Heart right ventricle (tissue), 16 donors: Measurements from ENCODE around the gene PPFIBP1. TPM values are rescaled to one million over a fixed set of nuclear protein-coding genes. Genes with fewer than 3 reads are reported as not detected.

Experiments used
- ATAC-seq, 8 donors: fragments of 200-7000 bp; cut with Tn5 transposase; one replicate each; pipeline ENCODE4 v1.9.1; 2020; ENCODE audit warnings: mild to moderate bottlenecking in 8 of 8, moderate library complexity in 8 of 8, moderate number of reproducible peaks in 1 of 8
- DNase-seq, 2 donors: peaks; one replicate each; pipeline ENCODE4 v3.0.0-alpha.2; 2020
- H3K27ac ChIP-seq, 10 donors: fragments of 200-600 bp; sonication (generic) in 2 of 10; one replicate each; pipeline versions ENCODE4 v1.5.0 to v1.8.0; 2020 to 2022; ENCODE audit warnings: mild to moderate bottlenecking in 3 of 10
- H3K27me3 ChIP-seq, 7 donors: fragments of 200-600 bp; one replicate each; pipeline ENCODE4 v1.8.0; 2021 to 2022; ENCODE audit warnings: mild to moderate bottlenecking in 2 of 7
- H3K36me3 ChIP-seq, 9 donors: fragments of 200-600 bp; sonication (generic) in 1 of 9; one replicate each; pipeline versions ENCODE4 v1.5.0 to v1.8.0; 2020 to 2022; ENCODE audit warnings: mild to moderate bottlenecking in 2 of 9
- H3K4me1 ChIP-seq, 9 donors: fragments of 200-600 bp; sonication (generic) in 1 of 9; one replicate each; pipeline versions ENCODE4 v1.5.0 to v1.8.0; 2020 to 2022; ENCODE audit warnings: mild to moderate bottlenecking in 4 of 9
- H3K4me3 ChIP-seq, 10 donors: fragments of 200-600 bp; sonication (generic) in 2 of 10; one replicate each; pipeline versions ENCODE4 v1.5.0 to v1.8.0; 2020 to 2022; ENCODE audit warnings: mild to moderate bottlenecking in 7 of 10, moderate library complexity in 2 of 10
- H3K9me3 ChIP-seq, 11 donors: fragments of 200-600 bp in 10 of 11; sonication (generic) in 2 of 11; one replicate each; pipeline versions ENCODE4 v1.5.0 to v1.8.0; 2013 to 2022; ENCODE audit warnings: mild to moderate bottlenecking in 2 of 11, control low read depth in 1 of 11, moderate library complexity in 1 of 11
- WGBS, 2 donors: extraction: QIAGEN DNeasy Blood & Tissue Kit; methylation state at CpG; one replicate each; pipeline ENCODE4 v1.1.7; 2013; ENCODE audit warnings: inconsistent platforms in 1 of 2; 5-methylcytosine and 5-hydroxymethylcytosine counted together
- intact Hi-C, 10 donors: fragments of 100-400 bp; cut with DNase I; formaldehyde crosslinking; loops; one replicate each; pipeline versions ENCODE4 v1.11.1 to v1.14.2; 2022
- polyA plus RNA-seq, 2 donors: library from polyadenylated mRNA; stranded (reverse); fragments of 200-250 nt; gene quantifications; one replicate each; pipeline ENCODE4 v1.2.3, GENCODE V29; 2013
- total RNA-seq, 10 donors: library from RNA; stranded (reverse); fragmentation: NEBNext Ultra II Directional in 3 of 10; extraction: Animal tissue kit (Norgen Biotek cat#: 25700) in 3 of 10; gene quantifications; one replicate each; pipeline versions ENCODE4 v1.2.1 to v1.2.4, GENCODE V29; 2021 to 2023
- TF ChIP-seq, protein P1 (sequence below), 9 donors: fragments of 200-600 bp; sonication (generic) in 2 of 9; IDR thresholded peaks; one replicate each; pipeline versions ENCODE4 v1.5.0 to v1.8.0; 2021 to 2022; ENCODE audit warnings: antibody characterized with exemption in 9 of 9, mild to moderate bottlenecking in 5 of 9, moderate library complexity in 1 of 9
- donor health status: Arrhythmogenic right ventricular cardiomyopathy.
- donor health status: ischemic (EF 13 %, LVEDD 7.1; RV severe dilation, severe dysfunction).
- donor health status: healthy with polysubstance abuse.
- donor health status: DM: no; HTN: yes; CAD: no.
- donor health status: DM: no; HTN: no; CAD: no.
- donor health status: ischemic (EF 25% LVEDD 6.9; RV normal size, moderate dysfunction).
- donor health status: ischemic (EF 25% LVEDD 5.7; RV mildly dilated, moderate dysfunction).
- donor health status: healthy.
- donor health status: DM: yes; HTN: yes; CAD: no.
- donor health status: Ischemic cardiomyopathy.
- donor health status: ischemic (EF 35%, LVEDD 5.7; RV mildly dilated, moderate dysfunction).
- donor health status: nonischemic (EF 11% LVEDD 7.7; RV severe dilation, severe dysfunction).
- donor health status: DM: yes; HTN: yes; CAD: no.
- donor health status: PGD.
- donor health status: ischemic (EF 29% LVEDD 5.4; RV normal size, mild dysfunction).
- donor health status: nonischemic (EF 23%, LVEDD 6.1; RV moderate dilation, normal function).

The PPFIBP1 gene
- total and polyA plus RNA-seq, 12 donors = 22.9 to 450 (median 314) TPM

DNA sequence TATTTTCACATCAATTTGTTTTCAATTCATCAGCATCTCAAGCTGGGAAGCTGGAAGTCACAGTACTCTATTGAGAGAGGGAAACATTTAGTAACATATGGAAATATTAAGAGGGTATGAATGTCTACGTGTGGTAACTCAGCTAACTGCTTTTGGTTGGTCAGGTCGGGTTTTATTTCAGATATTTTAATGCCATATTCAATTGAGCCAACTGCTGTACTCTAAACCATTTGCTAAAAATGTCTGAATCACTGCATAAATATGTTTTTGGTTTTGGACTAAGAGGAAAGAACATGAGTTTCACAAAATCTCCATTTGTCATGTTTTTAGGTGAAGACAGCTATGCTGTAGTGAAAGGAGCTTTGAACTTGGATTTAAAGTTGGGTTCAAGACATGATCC, 18.9 kb upstream of the PPFIBP1 start:
- intact Hi-C loops = loop anchor here in 1 of 10 donors (5.0 kb wide), 1 partner anchor 68 kb away; no protein-coding TSS in a partner anchor

DNA sequence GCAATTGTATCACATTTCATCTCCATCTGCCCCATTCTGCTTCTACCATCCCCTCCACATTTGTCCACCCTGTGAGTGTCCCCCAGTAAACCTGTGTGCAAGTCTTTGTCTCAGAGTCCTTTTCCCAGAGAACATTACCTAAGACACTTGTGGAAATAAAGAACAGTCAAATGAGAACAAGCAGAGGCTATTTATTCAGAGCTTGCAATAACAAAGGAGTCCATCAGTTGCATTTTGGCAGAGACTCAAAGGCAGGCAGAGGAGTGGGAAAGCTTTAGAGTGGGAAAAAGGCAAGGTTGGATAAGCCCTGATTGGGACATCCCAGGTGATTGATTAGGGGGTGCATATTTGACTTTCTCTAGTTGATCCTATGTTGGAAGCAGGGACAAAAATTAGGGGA, 18.2 kb upstream of the PPFIBP1 start:
- no peak for DNase-seq
- Histone ChIP-seq H3K9me3 (peaks cover 0 to 19% (median 0%) of the 10 kb centered on the region in 11 donors), H3K4me3 (no peak overlapping the region), H3K27ac (peak overlapping the region; percentile 26 to 76 (median 67)), H3K4me1 (peaks cover 0 to 33% (median 19%) of the 10 kb centered on the region in 9 donors), H3K36me3 (no peaks in the 10 kb centered on the region), H3K27me3 (no peaks in the 10 kb centered on the region)
- TF ChIP-seq, protein P1, sequence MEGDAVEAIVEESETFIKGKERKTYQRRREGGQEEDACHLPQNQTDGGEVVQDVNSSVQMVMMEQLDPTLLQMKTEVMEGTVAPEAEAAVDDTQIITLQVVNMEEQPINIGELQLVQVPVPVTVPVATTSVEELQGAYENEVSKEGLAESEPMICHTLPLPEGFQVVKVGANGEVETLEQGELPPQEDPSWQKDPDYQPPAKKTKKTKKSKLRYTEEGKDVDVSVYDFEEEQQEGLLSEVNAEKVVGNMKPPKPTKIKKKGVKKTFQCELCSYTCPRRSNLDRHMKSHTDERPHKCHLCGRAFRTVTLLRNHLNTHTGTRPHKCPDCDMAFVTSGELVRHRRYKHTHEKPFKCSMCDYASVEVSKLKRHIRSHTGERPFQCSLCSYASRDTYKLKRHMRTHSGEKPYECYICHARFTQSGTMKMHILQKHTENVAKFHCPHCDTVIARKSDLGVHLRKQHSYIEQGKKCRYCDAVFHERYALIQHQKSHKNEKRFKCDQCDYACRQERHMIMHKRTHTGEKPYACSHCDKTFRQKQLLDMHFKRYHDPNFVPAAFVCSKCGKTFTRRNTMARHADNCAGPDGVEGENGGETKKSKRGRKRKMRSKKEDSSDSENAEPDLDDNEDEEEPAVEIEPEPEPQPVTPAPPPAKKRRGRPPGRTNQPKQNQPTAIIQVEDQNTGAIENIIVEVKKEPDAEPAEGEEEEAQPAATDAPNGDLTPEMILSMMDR (IDR thresholded peaks at IDR 0.05) = no peak
- intact Hi-C loops = loop anchor here in 1 of 10 donors (5.0 kb wide), 1 partner anchor 68 kb away; no protein-coding TSS in a partner anchor
- ATAC-seq = peak in 4 of 8 donors; percentile 19 to 30 (median 22)

More for the DNA sequence above, 18.9 kb upstream of the PPFIBP1 start:
- Histone ChIP-seq H3K9me3 (peaks cover 0 to 19% (median 0%) of the 10 kb centered on the region in 11 donors), H3K27ac (peak overlapping the region; percentile 26 to 76 (median 67)), H3K4me1 (peaks cover 0 to 32% (median 19%) of the 10 kb centered on the region in 9 donors), H3K4me3 (no peak overlapping the region), H3K27me3 (no peaks in the 10 kb centered on the region), H3K36me3 (no peaks in the 10 kb centered on the region)
- ATAC-seq = no peak
- TF ChIP-seq, protein P1 (IDR thresholded peaks at IDR 0.05) = no peak
- 77 to 84% methylated on average over 2 of the region's 2 CpGs for WGBS, 2 donors
- DNase-seq = no peak

DNA sequence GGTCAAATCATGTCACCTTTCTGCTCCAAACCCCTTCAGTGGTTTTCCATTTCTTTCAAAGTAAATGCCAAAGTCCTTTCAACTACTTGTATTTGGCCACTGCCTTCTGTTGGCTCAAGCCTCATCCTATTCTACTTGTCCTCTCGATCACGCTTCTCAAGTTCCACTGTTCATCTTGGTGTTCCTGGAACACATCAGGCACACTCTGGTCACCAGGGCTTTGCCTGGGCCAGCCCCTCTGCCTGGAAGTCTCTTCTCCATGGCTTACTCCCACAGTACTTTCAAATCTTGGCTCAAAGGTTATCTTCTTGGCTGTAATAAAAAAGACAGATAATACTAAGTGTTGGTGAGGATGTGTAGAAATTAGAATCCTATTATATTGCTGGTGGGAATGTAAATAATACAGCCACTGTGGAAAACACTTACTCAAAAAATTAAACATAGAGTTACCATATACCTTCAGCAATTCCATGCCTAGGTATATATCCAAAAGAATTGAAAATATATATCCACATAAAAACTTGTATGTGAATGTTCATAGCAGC, 17.3 kb upstream of the PPFIBP1 start:
- no peak overlapping the region for H3K4me3 ChIP-seq
- intact Hi-C loops = loop anchor here in 1 of 10 donors (5.0 kb wide), 1 partner anchor 69 kb away; no protein-coding TSS in a partner anchor
- H3K9me3 ChIP-seq = peaks cover 0 to 19% (median 0%) of the 10 kb centered on the region in 11 donors
- H3K4me1 ChIP-seq = peaks cover 0 to 42% (median 25%) of the 10 kb centered on the region in 9 donors
- 28 to 63% methylated on average over 2 of the region's 2 CpGs for WGBS, 2 donors
- no peaks in the 10 kb centered on the region for H3K36me3 ChIP-seq
- H3K27me3 ChIP-seq = no peaks in the 10 kb centered on the region
- TF ChIP-seq, protein P1 (IDR thresholded peaks at IDR 0.05) = no peak
- peak overlapping the region; percentile 0 to 76 (median 54) for H3K27ac ChIP-seq
- DNase-seq (peak; percentile 35 to 54), ATAC-seq (peak; percentile 61 to 96 (median 78))

DNA sequence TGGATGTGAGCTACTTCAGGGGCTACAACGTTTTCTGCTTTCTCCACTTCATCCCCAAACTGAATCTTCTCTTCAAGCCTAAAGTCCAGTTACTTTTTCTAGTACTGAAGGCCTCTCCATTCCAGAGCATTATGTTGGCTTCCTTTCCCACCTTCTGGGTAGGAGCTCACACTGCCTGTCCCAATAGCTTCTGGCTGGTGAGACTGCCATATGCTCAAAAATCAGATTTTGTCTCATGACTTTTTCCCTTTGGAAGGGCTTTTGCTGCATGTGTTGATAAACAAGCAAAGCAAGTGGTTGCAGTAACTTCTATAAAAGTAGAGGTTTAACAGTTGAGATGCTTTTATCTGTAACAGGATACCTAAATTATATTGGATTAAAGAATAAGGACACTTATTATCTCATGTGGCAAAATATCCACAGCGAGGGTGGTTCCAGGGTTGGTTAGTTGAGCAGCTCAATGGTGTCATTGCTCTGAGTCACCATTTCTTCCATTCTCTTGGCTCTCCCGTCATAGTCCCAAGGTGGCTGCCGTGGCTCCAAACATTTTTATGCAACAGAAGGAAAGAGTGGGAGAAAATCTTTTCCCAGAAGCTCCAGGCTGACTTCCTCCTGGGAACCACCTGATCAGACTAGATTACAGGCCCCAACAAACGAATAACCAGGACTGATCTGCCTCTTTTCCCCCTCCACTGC, 15.1 kb upstream of the PPFIBP1 start:
- peaks cover 0 to 9% (median 0%) of the 10 kb centered on the region in 11 donors for H3K9me3 ChIP-seq
- intact Hi-C loops = loop anchor here in 1 of 10 donors (5.0 kb wide), 1 partner anchor 72 kb away; no protein-coding TSS in a partner anchor
- WGBS, 2 donors = 76 to 81% methylated on average over 5 of the region's 5 CpGs
- no peaks in the 10 kb centered on the region for H3K27me3 ChIP-seq
- H3K36me3 ChIP-seq = no peaks in the 10 kb centered on the region
- peaks cover 0 to 51% (median 35%) of the 10 kb centered on the region in 9 donors for H3K4me1 ChIP-seq
- no peak for ATAC-seq
- no peak for DNase-seq
- no peak overlapping the region for H3K4me3 ChIP-seq
- H3K27ac ChIP-seq = peak overlapping the region in 2 of 10 donors; percentile 11 to 22
- TF ChIP-seq, protein P1 (IDR thresholded peaks at IDR 0.05) = no peak
